ENCODE measurements around the gene RBFOX2.

DNA sequence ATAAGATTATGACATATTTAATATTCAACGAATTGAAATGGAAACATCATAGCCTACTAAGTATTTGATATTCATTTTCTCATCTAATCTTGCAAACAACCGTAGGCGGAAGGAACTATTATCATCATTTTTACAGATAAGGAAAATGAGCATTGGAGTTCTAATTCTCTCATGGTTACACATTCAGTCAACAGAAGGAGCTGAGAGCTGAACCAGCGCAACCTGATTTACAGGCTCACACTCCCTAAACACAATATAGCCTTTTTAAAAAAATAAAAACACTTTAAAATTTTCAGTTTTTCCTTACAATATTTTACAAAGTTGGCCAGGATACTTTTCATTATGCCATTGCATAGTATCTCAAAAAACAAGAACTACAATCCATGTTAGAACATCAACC is 236.1 kb downstream of the RBFOX2 start:
- TF ChIP-seq EZH2 (IDR thresholded peaks at IDR 0.05; ENCODE audit: low read length, missing control alignments) = no peak
- no peak for TF ChIP-seq CTCF (conservative IDR thresholded peaks at IDR 0.05 in 1 of 2, IDR thresholded peaks at IDR 0.05 in 1 of 2; ENCODE audit: low read depth in 1 of 2, low read length in 2 of 2)

All from fibroblast of lung (primary cell).